GM18861 (cell line): Measurements from ENCODE around the gene RND2.
"Not testable (repeated sequence)": the region's sequence is repeated elsewhere in the genome, so short reads cannot be mapped to it uniquely, and the experiment has no call there.

Experiments
- ATAC-seq: cut with Tn5 transposase; IDR thresholded peaks from one replicate; pipeline ENCODE4 v1.9.1; 2021; ENCODE audit not compliant: unreplicated experiment

Gene RND2

DNA sequence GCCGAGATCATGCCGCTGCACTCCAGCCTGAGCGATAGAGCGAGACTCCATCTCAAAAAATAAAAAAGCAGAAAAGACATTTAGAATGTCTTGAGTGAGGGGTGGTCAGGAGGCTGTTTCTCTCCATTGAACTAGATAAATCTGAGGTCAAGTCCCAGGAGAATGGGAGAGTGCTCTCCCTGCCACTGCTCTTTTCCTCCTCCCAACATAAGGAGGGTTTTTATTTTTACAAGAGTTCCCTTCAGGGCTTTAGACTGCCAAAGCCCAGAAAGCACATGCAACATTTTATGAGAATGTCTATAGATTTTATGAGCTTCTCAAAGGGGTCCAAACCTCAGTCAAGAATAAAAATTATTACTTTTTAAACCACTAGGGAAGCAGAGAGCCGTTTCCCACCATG lies 1.6 kb downstream of the RND2 start:
- ATAC-seq: no peak

GRCh38 chr17:43027091-43028032 lies 2.3 kb downstream of the RND2 start:
- no peak for ATAC-seq

GRCh38 chr17:43028221-43028861 lies 3.3 kb downstream of the RND2 start:
- no peak for ATAC-seq

DNA sequence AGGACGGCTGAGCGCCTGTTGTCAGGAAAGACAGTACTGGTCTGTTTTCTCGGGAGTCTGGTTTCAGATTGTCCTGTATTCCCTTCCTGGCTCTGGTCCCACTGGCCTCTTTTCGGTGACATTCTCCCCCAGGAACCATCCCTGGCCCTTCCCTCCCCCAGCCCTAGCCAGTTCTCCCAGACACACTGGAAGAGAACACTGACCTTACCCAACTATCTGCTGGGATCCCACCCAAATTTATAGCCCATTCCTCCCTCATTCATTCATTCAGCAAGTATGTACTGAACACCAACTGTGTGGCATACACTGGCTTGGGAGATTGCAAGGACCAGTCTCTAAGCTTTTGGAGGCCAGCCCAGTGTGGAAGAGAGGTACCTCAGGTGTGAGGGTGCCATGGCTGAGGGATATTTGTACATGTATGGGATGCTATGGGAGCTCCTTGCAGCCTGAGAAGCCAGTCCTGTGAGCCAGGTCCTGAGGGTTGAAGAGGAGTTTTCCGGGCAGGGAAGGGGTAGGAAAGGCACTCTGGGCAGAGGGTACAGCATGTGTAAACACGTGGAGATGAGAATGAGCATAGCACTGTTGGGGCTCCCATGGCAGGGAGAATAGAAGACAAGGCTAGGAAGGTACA lies 5.2 kb downstream of the RND2 start:
- ATAC-seq: no peak

- ATAC-seq: no peak
Observed at GRCh38 chr17:43031666-43032065, 6.6 kb downstream of the RND2 start.

GRCh38 chr17:43033948-43034881 lies 9.2 kb downstream of the RND2 start:
- no peak for ATAC-seq

DNA sequence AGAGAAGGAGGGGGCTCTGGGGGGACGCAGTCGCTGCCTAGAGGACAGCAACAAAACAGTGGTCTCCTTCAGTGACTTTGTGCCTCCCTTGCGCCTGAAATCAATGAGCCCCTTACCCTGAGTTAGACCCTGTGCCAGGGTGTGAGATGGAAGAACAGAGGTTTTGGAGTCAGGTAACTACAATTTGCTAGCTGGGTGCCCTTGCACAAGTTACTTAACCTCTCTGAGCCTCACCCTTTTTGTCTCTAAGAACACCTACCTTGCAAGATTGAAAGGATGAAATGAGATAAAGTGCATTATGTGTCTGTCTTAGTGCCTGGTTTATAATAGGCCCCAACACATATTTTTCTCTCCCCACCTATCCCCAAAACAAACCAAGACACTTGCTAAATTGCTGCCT lies 9.9 kb downstream of the RND2 start:
- no peak for ATAC-seq

DNA sequence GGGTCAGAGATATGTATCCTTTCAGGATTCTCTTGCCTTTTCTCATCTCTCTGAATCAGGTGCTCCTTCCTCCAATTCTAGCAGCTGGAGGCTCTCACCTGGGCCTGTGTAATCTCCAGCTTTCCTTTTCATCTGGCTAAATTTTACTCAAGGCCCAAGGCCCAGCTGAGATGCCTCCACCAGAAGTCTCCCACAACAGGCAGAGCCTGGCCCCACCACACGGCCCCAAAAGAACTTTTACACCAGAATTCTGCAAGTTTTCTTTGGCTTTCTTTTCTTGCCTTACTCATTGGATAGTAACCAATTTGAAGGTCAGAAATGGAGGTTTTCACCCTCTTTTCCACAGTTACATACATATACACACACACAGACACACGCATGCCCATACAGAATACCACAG lies 14.6 kb downstream of the RND2 start:
- no peak for ATAC-seq

GRCh38 chr17:43040655-43041054 lies 15.6 kb downstream of the RND2 start:
- no peak for ATAC-seq

- no peak for ATAC-seq
Observed at GRCh38 chr17:43042025-43042628, 17.1 kb downstream of the RND2 start.

DNA sequence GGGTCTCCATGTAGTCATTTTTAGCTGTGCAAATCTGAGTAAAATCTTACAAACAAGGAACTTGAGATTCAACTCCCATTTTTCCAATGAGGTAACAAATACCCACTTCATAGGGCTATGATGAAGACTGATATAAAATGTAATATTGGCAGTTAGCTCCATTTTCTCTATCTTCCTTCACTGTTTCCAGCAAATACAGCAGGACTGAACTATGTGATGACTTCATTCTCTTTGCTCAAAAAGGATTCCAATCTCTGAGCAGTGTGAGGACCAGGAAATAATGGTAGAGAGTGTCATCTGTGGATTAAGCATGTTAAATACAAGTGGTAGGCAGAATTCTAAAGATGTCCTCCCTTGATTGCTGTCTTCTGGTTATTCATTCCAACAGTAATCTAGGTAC lies 18.3 kb downstream of the RND2 start:
- no peak for ATAC-seq

DNA sequence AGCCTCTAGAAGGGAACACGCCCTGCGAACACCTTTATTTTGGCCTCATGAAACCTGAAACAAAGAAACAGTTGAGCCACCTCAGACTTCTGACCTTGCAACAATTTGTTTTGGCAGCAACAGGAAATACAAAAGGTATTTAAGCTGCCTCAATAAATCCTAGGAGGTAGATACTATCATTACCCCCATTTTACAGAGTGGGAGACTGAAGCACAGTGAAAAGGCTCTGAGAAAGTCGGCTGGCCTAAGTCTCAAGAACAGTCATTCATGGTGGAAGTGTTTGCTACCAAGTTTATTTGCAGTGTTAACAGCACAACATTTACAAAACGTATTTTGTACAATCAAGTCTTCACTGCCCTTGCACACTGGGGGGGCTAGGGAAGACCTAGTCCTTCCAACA lies 19.0 kb downstream of the RND2 start:
- no peak for ATAC-seq

- ATAC-seq: no peak
Observed at GRCh38 chr17:43051969-43052368, 26.9 kb downstream of the RND2 start.

DNA sequence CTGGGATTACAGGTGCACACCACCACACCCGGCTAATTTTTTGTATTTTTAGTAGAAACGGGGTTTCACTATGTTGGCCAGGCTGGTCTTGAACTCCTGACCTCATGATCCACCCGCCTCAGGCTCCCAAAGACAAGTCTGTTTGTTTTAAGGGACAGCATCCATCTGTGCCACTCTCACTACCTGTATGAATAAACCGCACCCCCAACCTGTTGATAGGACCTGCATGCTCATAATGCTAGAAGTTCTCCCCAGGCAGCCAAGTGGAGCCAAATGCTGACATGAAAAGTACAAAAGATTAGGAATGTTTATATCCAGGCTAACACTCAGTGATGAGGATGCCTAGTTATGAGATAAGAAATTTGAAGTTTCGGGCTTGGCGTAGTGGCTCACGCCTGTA lies 28.0 kb downstream of the RND2 start:
- ATAC-seq: not testable (repeated sequence)

DNA sequence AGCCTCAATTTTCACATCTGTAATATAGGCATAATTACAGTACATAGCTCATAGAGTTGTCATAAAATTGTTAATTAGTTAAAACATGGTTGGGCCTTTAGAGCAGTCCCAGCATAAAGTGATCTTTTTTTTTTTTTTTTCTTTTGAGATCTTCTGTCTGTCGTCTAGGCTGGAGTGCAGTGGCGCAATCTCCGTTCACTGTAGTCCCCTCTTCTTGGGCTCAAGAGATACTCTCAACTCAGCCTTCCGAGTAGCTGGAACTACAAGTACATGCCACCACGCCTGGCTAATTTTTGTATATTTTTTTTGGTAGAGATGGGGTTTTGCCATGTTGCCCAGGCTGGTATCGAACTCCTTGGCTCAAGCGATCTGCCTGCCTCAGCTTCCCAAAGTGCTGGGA lies 31.0 kb downstream of the RND2 start:
- ATAC-seq: no peak

DNA sequence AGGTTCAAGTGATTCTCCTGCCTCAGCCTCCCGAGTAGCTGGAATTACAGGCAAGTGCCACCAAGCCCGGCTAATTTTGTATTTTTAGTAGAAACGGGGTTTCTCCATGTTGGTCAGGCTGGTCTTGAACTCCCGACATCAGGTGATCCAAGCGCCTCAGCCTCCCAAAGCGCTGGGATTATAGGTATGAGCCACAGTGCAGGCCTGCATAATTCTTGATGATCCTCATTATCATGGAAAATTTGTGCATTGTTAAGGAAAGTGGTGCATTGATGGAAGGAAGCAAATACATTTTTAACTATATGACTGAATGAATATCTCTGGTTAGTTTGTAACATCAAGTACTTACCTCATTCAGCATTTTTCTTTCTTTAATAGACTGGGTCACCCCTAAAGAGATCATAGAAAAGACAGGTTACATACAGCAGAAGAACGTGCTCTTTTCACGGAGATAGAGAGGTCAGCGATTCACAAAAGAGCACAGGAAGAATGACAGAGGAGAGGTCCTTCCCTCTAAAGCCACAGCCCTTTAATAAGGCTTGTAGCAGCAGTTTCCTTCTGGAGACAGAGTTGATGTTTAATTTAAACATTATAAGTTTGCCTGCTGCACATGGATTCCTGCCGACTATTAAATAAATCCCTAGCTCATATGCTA lies 38.1 kb downstream of the RND2 start:
- ATAC-seq: no peak

DNA sequence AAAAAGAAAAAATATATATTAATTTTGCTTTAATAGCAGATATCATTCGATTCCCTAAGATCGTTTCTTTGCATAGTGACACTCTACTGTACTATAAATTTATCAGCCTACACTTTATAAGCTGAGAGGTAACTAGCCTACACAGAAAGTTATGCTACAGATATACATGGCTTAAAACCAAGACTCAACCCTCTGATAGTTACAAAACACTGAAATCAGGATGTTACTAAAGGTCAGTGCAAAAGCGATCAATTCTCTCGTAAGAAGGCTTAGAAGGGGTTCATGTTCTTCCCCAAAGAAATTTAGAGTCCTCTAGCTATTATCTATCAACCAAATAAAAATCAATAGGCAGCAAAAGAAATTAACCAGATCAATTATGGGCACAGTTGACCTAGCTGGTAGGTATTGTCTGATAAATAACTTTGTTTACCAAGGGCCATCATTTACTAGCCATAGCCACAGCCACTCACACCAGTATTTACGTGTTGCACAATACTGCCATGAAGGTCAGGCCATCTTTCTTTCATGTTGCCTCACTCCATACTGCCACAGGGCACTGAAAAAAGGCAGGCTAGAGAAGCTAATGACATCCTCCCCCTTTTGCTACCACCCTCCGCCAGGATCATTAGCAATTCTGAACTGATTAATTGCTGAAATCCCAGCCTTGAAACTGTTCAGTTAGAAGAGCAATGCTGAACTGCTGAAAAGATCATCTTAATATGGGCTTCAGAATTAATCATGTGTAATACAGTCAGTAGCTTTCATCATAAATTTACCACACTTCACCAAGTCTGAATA lies 43.7 kb downstream of the RND2 start:
- no peak for ATAC-seq

DNA sequence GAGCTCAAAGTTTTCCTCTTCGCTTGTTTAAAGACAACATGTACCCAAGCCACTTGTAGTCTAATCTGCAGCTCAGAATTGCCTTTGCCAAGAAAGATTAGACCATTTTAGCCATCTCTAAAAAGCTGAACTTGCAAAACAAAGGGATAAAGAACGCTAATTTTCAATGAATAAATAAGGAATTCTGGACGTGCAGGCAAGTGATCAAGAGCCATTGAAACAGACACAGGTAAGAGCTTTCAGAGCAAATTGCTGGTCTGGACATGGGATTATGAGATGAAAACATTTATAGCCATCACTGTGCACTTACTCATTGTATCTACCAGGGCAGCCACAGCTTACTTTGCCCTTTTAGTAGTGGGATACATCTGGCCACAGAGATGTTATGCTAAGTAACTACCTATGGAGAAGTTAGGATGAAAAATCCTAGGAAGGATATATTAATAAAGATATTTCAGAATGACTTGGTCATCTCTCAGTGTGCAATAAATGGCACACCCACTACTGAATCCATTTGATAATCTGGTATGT lies 44.4 kb downstream of the RND2 start:
- ATAC-seq: no peak

GRCh38 chr17:43070257-43070656 lies 45.2 kb downstream of the RND2 start:
- ATAC-seq: no peak
